AG20443 (cell line): ENCODE data around the gene KRTCAP2.
A peak's percentile ranks its signal among the peaks of the same experiment; 100 is the strongest.
"Not testable (repeated sequence)": the region's sequence is repeated elsewhere in the genome, so short reads cannot be mapped to it uniquely, and the experiment has no call there.

Source experiments
- DNase-seq: peaks from one replicate; pipeline ENCODE4 v3.0.0; 2012; ENCODE audit warnings: low spot score, mixed read lengths

KRTCAP2 gene

DNA sequence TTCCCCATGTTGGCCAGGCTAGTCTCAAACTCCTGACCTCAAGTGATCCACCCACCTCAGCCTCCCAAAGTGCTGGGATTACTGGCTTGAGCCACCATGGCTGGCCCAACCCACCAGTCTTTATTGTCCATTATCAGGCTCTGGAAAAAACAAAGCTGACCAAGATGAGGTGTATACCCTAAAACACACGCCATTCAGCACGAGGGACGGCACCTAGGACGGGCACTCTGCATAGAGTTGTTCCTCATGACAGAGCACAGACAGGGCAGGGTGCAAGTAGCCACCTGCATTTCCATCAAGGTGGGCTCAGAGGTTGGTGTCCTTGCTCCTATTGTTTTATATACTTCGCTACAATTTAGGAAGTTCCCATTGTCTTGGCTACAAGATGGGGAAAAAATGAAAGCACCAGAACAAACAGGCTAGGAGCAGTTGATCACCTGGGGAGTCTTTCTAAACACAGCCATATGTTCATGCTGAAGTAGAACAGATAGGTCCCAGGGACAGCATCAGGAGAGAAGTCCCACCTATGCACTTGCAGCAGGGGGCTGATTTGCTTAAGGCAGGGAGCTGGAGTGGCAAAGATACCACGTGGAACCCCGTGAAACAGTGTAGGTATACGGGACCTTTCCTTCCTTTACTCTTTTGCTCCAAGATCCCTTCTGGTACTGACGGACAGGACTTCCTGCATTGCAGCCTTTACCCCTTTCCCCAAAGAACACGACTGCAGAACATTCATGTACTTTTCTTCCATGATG lies 4.5 kb downstream of the KRTCAP2 start:
- no peak for DNase-seq

- DNase-seq: not testable (repeated sequence)
Observed at GRCh38 chr1:155168105-155168445, 5.0 kb downstream of the KRTCAP2 start.

DNA sequence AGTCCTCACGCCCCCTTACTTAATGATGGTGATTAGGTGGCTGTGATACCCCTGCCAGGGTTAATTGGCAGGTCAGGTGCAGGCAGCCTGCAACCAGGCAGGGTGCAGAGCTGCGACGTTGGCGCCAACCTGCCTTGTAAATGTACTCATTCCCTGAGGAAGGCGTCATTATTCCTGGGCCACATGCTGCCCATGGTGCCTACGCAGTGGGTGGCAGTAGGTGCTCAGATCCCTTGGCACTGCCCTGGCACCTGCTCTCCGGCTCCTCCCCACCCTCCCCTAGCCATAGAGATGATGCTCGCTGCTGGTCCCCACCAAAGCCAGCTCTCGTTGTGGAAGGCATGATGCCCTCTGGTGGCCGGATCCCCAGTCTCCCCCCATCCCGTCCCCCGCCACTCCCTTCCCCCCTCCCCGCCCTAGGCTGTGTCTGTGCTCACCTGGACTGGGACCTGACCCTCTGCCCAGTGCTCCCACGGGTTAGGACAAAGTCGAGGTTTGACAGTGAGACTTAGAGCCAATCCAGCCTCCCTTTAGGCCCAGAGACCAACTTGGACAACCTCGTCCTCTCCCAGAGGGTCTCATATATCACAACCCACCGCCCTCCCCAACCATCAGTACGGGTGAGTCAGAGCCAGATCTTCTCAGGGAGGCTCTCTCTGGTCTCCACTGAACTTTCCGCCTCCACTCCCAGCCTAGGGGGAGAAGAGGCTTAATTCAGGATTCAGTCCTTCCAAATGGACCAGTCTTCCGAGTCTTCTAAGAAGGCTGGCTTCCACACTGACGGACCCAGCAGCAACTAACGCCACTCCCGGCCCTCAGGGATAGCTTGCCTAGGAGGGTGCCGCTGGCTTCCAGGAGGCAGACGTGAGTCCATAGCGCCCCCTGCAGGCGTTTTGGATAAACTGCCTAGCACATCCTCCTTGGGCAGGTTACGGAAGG lies 5.7 kb downstream of the KRTCAP2 start:
- peak; percentile 80 for DNase-seq

GRCh38 chr1:155166471-155167165 lies 6.5 kb downstream of the KRTCAP2 start:
- DNase-seq: no peak

GRCh38 chr1:155166051-155166470 lies 7.0 kb downstream of the KRTCAP2 start:
- no peak for DNase-seq

GRCh38 chr1:155164625-155165024 lies 8.5 kb downstream of the KRTCAP2 start:
- DNase-seq: not testable (repeated sequence)

- not testable (repeated sequence) for DNase-seq
Observed at GRCh38 chr1:155163785-155164184, 9.3 kb downstream of the KRTCAP2 start.

GRCh38 chr1:155162631-155163030 lies 10.5 kb downstream of the KRTCAP2 start:
- DNase-seq: not testable (repeated sequence)

- DNase-seq: no peak
Observed at GRCh38 chr1:155160128-155160527, 13.0 kb downstream of the KRTCAP2 start.

GRCh38 chr1:155158991-155159390 lies 14.1 kb downstream of the KRTCAP2 start:
- no peak for DNase-seq

DNA sequence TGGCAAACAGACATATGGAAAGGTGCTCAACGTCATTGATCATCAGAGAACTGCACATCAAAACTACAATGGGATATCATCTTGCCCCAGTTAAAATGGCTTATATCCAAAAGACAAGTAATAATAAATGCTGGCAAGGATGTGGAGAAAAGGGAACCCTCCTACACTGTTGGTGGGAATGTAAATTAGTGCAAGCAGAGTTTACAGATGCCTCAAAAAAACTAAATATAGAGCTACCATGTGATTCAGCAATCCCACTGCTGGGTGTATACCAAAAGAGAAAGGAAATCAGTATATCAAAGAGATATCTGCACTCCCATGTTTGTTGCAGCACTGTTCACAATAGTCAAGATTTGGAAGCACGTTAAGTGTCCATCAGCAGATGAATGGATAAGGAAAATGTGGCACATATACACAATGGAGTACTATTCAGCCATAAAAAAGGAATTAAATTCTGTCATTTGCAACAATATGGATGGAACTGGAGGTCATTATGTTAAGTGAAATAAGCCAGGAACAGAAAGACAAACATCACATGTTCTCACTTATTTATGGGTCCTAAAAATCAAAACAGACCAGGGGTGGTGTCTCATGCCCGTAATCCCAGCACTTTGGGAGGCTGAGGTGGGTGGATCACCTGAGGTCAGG lies 17.0 kb downstream of the KRTCAP2 start:
- not testable (repeated sequence) for DNase-seq

DNA sequence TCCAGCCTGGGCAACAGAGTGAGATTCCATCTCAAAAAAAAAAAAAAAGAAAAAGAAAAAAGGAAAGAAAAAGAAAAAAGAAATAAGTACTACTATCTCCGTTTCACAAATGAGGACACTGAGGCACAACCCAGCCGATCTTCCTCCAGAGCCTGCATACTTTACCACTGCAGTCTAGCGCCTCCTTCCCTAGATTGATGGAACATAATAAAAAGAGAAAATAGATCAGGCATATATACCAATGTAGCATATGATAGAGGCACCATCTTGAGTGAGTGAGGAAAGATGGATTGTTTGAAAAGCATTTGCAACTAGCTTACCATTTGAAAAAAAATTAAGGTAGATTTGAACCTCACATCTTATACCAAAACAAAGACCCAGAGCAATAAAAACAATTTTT lies 27.6 kb downstream of the KRTCAP2 start:
- DNase-seq: no peak

- DNase-seq: no peak
Observed at GRCh38 chr1:155141749-155142148, 31.4 kb downstream of the KRTCAP2 start.

GRCh38 chr1:155140630-155140953 lies 32.5 kb downstream of the KRTCAP2 start:
- no peak for DNase-seq

DNA sequence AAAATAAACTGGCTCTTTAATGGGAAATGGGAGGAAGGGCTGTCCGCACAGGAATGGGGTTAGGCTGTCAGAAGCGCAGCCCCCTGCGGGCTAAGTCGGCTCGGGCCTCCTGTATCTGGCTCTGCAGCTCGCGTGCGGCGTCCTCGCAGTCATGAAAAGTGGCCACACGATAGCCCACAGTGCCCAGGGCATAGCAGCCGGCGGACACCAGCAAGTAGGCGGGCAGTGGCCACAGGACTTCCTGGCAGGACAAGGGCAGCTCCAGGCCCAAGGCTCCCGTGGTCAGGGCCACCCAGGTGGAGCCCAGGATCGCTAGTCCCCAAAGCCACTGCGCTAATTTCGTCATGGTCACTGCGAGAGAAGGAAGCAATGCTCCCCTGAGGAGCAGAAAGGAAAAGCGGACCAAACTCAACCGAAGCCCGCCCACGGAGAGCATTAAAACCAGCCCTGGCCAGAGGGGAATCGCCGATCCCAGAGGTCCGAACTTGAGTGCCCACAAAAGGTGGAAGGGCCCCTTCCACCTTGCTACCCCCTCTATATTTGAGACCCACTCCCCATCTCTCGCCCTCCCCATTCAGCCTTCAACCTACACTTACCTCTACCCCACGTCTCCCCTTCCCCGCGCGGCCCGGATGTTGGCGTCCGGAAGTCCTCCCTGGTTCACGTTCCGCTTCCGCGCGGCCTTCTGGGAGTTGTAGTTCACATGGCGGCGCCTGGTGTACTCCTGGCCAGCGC lies 33.0 kb downstream of the KRTCAP2 start, which contains the start of gene DPM3:
Gene DPM3, minus strand, starts transcription at position 637 of the 735 bp plus-strand sequence. Its CDS starts 291 bp downstream, at position 346.
- peak; percentile 87 for DNase-seq

- DNase-seq: no peak
Observed at GRCh38 chr1:155137154-155137949, 35.8 kb downstream of the KRTCAP2 start.

DNA sequence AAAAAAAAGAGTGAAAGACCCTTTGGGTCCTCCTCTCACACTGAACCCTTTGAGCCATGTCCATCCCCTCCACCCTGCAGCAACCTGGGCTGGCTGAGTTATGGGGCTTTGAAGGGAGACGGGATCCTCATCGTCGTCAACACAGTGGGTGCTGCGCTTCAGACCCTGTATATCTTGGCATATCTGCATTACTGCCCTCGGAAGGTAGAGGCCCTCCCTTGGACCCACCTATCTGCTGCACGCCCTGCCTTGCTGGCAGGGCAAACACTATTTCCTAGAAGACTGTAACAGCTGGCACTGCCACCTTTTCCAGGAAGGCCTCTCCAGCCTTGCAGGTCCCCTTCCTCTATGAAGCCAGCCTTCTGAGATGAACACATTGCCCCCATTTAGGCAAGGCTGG lies 36.4 kb downstream of the KRTCAP2 start:
- peak; percentile 4 for DNase-seq

DNA sequence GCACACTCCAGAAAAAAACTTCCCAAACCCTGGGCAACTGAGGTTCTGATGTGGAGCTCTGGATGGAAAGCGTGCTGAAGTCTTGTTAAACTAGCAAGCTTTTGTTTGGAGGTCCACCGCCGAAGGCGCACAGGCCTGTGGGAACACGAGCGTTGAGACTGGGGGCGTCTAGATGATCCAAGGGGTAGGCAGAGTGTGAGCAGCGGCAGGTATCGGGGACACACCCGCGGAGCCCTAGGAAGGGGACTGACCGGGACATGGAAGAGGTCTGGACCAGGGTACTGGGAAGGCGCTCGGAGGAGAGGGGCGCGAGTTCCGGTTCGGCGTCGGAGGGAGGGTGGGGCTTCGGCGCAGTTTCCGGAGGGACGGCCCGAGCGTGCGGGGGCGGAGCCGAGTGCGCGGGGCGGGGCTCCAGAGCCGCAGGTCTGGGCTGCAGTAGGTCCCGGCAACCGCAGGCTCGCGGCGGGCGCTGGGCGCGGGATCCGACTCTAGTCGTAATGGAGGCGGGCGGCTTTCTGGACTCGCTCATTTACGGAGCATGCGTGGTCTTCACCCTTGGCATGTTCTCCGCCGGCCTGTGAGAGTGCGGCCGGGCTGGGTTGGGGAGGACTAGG lies 37.6 kb downstream of the KRTCAP2 start, which contains the start of gene SLC50A1:
Gene SLC50A1, plus strand, starts transcription at position 438 of the 614 bp plus-strand sequence. Its CDS starts 60 bp downstream, at position 498.
- DNase-seq: peak; percentile 97

DNA sequence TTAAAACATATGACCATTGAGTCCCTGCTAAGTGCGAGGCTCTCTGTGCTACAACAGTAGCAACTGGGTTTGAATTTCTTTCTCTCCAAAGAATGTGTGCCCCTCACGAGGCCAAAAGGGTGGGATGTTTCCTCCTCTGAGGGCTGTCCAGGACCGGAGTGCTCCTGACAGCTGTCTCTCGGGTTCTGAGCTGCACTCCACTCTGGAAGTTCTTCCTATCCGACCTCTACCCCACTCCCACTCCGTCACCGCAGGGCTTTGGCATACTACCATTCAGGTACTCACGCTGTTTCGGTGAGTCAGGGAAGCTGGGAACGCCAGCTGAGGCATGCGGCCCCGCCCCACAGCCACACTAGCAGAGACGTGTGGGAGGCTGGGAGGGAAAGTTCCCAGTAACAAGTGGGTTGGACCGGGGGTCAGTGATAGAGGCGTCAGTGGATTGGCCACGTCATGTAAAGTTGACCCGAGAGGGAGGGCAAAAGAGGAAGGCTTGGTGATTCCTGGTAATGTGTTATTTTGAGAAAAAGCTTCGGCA lies 38.2 kb downstream of the KRTCAP2 start:
- DNase-seq: peak; percentile 93
